Measurements from ENCODE around the gene RAB5IF. TPM values are rescaled to one million over a fixed set of nuclear protein-coding genes. Genes with fewer than 3 reads are reported as not detected.
"Not testable (repeated sequence)": the region's sequence is repeated elsewhere in the genome, so short reads cannot be mapped to it uniquely, and the experiment has no call there.

RAB5IF gene
- total RNA-seq, 1 donor from 2014 or later = 128 TPM

- DNase-seq (ENCODE audit: extremely low read depth, low read depth, low spot score) = no peak
Measured at GRCh38 chr20:36585410-36586125, 20.0 kb upstream of the RAB5IF start.

GRCh38 chr20:36587388-36588070 is 18.1 kb upstream of the RAB5IF start:
- DNase-seq (ENCODE audit: extremely low read depth, low read depth, low spot score) = no peak

- no peak for DNase-seq (ENCODE audit: extremely low read depth, low read depth, low spot score)
Measured at GRCh38 chr20:36591281-36591680, 14.3 kb upstream of the RAB5IF start.

GRCh38 chr20:36591854-36592641 is 13.5 kb upstream of the RAB5IF start:
- no peak for DNase-seq (ENCODE audit: extremely low read depth, low read depth, low spot score)

- no peak for DNase-seq (ENCODE audit: extremely low read depth, low read depth, low spot score)
Measured at GRCh38 chr20:36593347-36593929, 12.1 kb upstream of the RAB5IF start.

- no peak for DNase-seq (ENCODE audit: extremely low read depth, low read depth, low spot score)
Measured at GRCh38 chr20:36599912-36600345, 5.7 kb upstream of the RAB5IF start.

GRCh38 chr20:36601540-36601939 is 4.0 kb upstream of the RAB5IF start:
- DNase-seq (ENCODE audit: extremely low read depth, low read depth, low spot score) = no peak

- no peak for DNase-seq (ENCODE audit: extremely low read depth, low read depth, low spot score)
Measured at GRCh38 chr20:36604952-36605398, 604 bp upstream of the RAB5IF start.

- no peak for DNase-seq (ENCODE audit: extremely low read depth, low read depth, low spot score)
Measured at GRCh38 chr20:36606158-36607066, 833 bp downstream of the RAB5IF start.

- DNase-seq (ENCODE audit: extremely low read depth, low read depth, low spot score) = no peak
Measured at GRCh38 chr20:36607586-36608387, 2.2 kb downstream of the RAB5IF start.

- DNase-seq (ENCODE audit: extremely low read depth, low read depth, low spot score) = not testable (repeated sequence)
Measured at GRCh38 chr20:36608388-36608728, 2.8 kb downstream of the RAB5IF start.

- no peak for DNase-seq (ENCODE audit: extremely low read depth, low read depth, low spot score)
Measured at GRCh38 chr20:36611625-36612024, 6.0 kb downstream of the RAB5IF start.

GRCh38 chr20:36613974-36614373 is 8.4 kb downstream of the RAB5IF start:
- DNase-seq (ENCODE audit: extremely low read depth, low read depth, low spot score) = no peak

GRCh38 chr20:36614781-36615557 is 9.4 kb downstream of the RAB5IF start:
- no peak for DNase-seq (ENCODE audit: extremely low read depth, low read depth, low spot score)

GRCh38 chr20:36620917-36621316 is 15.3 kb downstream of the RAB5IF start:
- no peak for DNase-seq (ENCODE audit: extremely low read depth, low read depth, low spot score)

GRCh38 chr20:36623444-36623843 is 17.9 kb downstream of the RAB5IF start:
- no peak for DNase-seq (ENCODE audit: extremely low read depth, low read depth, low spot score)

- no peak for DNase-seq (ENCODE audit: extremely low read depth, low read depth, low spot score)
Measured at GRCh38 chr20:36624068-36624943, 18.7 kb downstream of the RAB5IF start.

GRCh38 chr20:36624944-36625324 is 19.4 kb downstream of the RAB5IF start:
- no peak for DNase-seq (ENCODE audit: extremely low read depth, low read depth, low spot score)
